GM12875 (cell line): ENCODE data around the gene TYSND1.
"Not testable (repeated sequence)": the region's sequence is repeated elsewhere in the genome, so short reads cannot be mapped to it uniquely, and the experiment has no call there.

Experiments used
- H3K4me3 ChIP-seq: one replicate; pipeline ENCODE4 v1.5.1; 2011; ENCODE audit warnings: low read depth, low read length, control low read depth
- CTCF ChIP-seq: IDR thresholded peaks from 2 replicates; pipeline ENCODE4 v1.5.1; 2011; ENCODE audit warnings: low read depth, mild to moderate bottlenecking, control low read depth, inconsistent platforms, low read length, moderate library complexity, borderline replicate concordance; ENCODE audit not compliant: insufficient read depth

Gene TYSND1

GRCh38 chr10:70101668-70102067, 44.8 kb downstream of the TYSND1 start:
- H3K4me3 ChIP-seq, result no peak overlapping the region

GRCh38 chr10:70101068-70101562, 45.4 kb downstream of the TYSND1 start:
- H3K4me3 ChIP-seq, result not testable (repeated sequence)

More at GRCh38 chr10:70101668-70102067, 44.8 kb downstream of the TYSND1 start:
- TF ChIP-seq CTCF, result no peak

- no peak overlapping the region for H3K4me3 ChIP-seq
- no peak for TF ChIP-seq CTCF
These were observed 48.2 kb downstream of the TYSND1 start for GRCh38 chr10:70098271-70098670.

GRCh38 chr10:70097459-70097858, 49.0 kb downstream of the TYSND1 start:
- no peak overlapping the region for H3K4me3 ChIP-seq
- no peak for TF ChIP-seq CTCF

GRCh38 chr10:70096705-70097420, 49.6 kb downstream of the TYSND1 start:
- no peak for TF ChIP-seq CTCF
- no peak overlapping the region for H3K4me3 ChIP-seq

GRCh38 chr10:70096016-70096704, 50.3 kb downstream of the TYSND1 start:
- TF ChIP-seq CTCF, result no peak

GRCh38 chr10:70094250-70094649, 52.2 kb downstream of the TYSND1 start:
- no peak for TF ChIP-seq CTCF

More at GRCh38 chr10:70096016-70096704, 50.3 kb downstream of the TYSND1 start:
- no peak overlapping the region for H3K4me3 ChIP-seq

More at GRCh38 chr10:70094250-70094649, 52.2 kb downstream of the TYSND1 start:
- no peak overlapping the region for H3K4me3 ChIP-seq
